Osteoblast (primary cell): Measurements from ENCODE around the gene AARSD1. TPM values are rescaled to one million over a fixed set of nuclear protein-coding genes. Genes with fewer than 3 reads are reported as not detected.
A peak's percentile ranks its signal among the peaks of the same experiment; 100 is the strongest.

Source experiments
- DNase-seq: peaks from one replicate; pipeline ENCODE4 v3.0.0; 2011; ENCODE audit warnings: low spot score, mixed read lengths; ENCODE audit not compliant: insufficient read length; ENCODE audit errors: missing footprints
- H2AFZ ChIP-seq: 2 replicates; pipeline ENCODE4 v1.6.0; 2011; ENCODE audit warnings: mild to moderate bottlenecking, low read length
- H3K27ac ChIP-seq: 2 replicates; pipeline ENCODE4 v1.5.1; 2011; ENCODE audit warnings: mild to moderate bottlenecking, low read depth, low read length, moderate library complexity
- H3K27me3 ChIP-seq: 2 replicates; pipeline ENCODE4 v1.6.0; 2012; ENCODE audit warnings: mild to moderate bottlenecking, control low read depth, inconsistent platforms, low read length, moderate library complexity; ENCODE audit not compliant: insufficient read depth
- H3K36me3 ChIP-seq: 2 replicates; pipeline ENCODE4 v1.5.1; 2011; ENCODE audit warnings: mild to moderate bottlenecking, low read length, control low read depth, moderate library complexity; ENCODE audit not compliant: insufficient read depth
- H3K4me1 ChIP-seq: 2 replicates; pipeline ENCODE4 v1.5.1; 2011; ENCODE audit warnings: mild to moderate bottlenecking, low read length, control low read depth, moderate library complexity; ENCODE audit not compliant: insufficient read depth
- H3K4me2 ChIP-seq: 2 replicates; pipeline ENCODE4 v1.6.0; 2011; ENCODE audit warnings: mild to moderate bottlenecking, low read length; ENCODE audit not compliant: insufficient read depth
- H3K4me3 ChIP-seq: fragments of 200-600 bp; sonication (generic); 3 replicates; pipeline ENCODE4 v1.5.1; 2012; ENCODE audit warnings: mild to moderate bottlenecking, low read length, inconsistent platforms; ENCODE audit not compliant: insufficient read depth
- H3K79me2 ChIP-seq: 2 replicates; pipeline ENCODE4 v1.6.0; 2012; ENCODE audit warnings: mild to moderate bottlenecking, low read length, control low read depth, inconsistent platforms; ENCODE audit not compliant: insufficient read depth
- H3K9me3 ChIP-seq: 2 replicates; pipeline ENCODE4 v1.5.1; 2011; ENCODE audit warnings: low read depth, low read length, control low read depth
- H4K20me1 ChIP-seq: 2 replicates; pipeline ENCODE4 v1.6.0; 2012; ENCODE audit warnings: mild to moderate bottlenecking, low read length, control low read depth; ENCODE audit not compliant: insufficient read depth
- total RNA-seq: library from RNA; depleted of rRNA; stranded (reverse); fragments of >200 nt; gene quantifications from 2 replicates; pipeline ENCODE4 v1.2.3, GENCODE V29; 2012
- TF ChIP-seq, protein P1 (sequence below): IDR thresholded peaks from 2 replicates; pipeline ENCODE4 v1.5.1; 2011; ENCODE audit warnings: mild to moderate bottlenecking, low read depth, low read length, moderate library complexity; ENCODE audit errors: extremely low read depth

The AARSD1 gene, protein sequence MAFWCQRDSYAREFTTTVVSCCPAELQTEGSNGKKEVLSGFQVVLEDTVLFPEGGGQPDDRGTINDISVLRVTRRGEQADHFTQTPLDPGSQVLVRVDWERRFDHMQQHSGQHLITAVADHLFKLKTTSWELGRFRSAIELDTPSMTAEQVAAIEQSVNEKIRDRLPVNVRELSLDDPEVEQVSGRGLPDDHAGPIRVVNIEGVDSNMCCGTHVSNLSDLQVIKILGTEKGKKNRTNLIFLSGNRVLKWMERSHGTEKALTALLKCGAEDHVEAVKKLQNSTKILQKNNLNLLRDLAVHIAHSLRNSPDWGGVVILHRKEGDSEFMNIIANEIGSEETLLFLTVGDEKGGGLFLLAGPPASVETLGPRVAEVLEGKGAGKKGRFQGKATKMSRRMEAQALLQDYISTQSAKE
- 14.1 and 16.2 TPM in 2 replicates for total RNA-seq

DNA sequence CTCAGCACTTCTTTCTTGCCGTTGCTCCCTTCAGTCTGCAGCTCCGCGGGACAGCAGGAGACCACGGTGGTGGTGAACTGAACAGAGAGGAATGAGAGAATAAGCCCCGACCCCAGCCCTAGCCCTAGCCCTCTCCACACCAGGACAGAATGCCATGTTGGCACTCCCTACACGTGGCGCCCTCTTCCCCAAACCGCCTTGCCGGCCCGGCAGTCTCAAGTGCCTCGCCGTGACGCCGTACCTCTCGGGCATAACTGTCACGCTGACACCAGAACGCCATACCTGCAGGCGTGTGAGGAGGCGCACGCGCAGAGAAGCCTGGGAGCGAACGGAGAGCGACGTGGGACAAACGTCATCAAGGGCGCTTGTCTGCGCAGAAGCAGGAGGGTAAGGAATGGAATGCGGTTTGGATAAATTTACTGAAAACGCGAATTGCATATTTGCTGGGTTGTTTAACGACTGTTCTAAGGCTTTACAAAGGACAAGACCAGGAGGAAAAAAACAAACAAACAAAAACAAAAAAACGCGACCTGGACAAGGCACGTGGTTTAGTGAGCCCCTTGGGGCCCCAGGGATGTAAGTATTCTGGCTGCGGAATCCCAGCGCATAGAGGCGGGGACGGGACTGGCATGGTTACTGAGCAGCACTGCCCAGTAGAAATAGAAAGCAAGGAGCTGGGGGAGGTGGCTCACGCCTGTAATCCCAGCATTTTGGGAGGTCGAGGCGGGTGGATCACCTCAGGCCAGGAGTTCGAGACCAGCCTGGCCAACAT is at the start of gene AARSD1:
TSS of gene AARSD1 (minus strand) at position 294 of the 772 bp plus-strand sequence. CDS start at position 280, 14 bp downstream.
- Histone ChIP-seq H3K27me3 (no peaks in the 10 kb centered on the region), H3K4me1 (peaks cover 6% of the 10 kb centered on the region), H3K9me3 (no peaks in the 10 kb centered on the region), H3K27ac (peak within 1 kb of the TSS; percentile 77), H2AFZ (peak within 1 kb of the TSS; percentile 84), H4K20me1 (no peaks in the 10 kb centered on the region), H3K4me3 (peak within 1 kb of the TSS; percentile 77), H3K36me3 (peaks cover 28% of the 10 kb centered on the region), H3K79me2 (peaks cover 23% of the 10 kb centered on the region), H3K4me2 (peak within 1 kb of the TSS; percentile 86)
- TF ChIP-seq, protein P1, sequence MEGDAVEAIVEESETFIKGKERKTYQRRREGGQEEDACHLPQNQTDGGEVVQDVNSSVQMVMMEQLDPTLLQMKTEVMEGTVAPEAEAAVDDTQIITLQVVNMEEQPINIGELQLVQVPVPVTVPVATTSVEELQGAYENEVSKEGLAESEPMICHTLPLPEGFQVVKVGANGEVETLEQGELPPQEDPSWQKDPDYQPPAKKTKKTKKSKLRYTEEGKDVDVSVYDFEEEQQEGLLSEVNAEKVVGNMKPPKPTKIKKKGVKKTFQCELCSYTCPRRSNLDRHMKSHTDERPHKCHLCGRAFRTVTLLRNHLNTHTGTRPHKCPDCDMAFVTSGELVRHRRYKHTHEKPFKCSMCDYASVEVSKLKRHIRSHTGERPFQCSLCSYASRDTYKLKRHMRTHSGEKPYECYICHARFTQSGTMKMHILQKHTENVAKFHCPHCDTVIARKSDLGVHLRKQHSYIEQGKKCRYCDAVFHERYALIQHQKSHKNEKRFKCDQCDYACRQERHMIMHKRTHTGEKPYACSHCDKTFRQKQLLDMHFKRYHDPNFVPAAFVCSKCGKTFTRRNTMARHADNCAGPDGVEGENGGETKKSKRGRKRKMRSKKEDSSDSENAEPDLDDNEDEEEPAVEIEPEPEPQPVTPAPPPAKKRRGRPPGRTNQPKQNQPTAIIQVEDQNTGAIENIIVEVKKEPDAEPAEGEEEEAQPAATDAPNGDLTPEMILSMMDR: no peak
- DNase-seq: peak; percentile 93

DNA sequence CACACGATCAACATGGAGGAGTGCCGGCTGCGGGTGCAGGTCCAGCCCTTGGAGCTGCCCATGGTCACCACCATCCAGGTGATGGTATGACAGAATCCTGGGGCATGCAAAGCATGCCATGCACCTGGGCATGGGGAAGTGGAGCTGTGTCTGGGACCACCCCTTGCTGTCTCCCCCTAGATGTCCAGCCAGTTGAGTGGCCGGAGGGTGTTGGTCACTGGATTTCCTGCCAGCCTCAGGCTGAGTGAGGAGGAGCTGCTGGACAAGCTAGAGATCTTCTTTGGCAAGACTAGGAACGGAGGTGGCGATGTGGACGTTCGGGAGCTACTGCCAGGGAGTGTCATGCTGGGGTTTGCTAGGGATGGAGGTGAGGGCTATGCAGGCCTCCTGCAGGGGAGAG is 49.0 kb upstream of the AARSD1 start:
- peaks cover 10% of the 10 kb centered on the region for H4K20me1 ChIP-seq
- H3K27ac ChIP-seq: no peak overlapping the region
- H3K4me1 ChIP-seq: peaks cover 3% of the 10 kb centered on the region
- no peak overlapping the region for H3K4me2 ChIP-seq
- H3K79me2 ChIP-seq: peaks cover 26% of the 10 kb centered on the region
- H3K36me3 ChIP-seq: peaks cover 35% of the 10 kb centered on the region
- no peaks in the 10 kb centered on the region for H3K9me3 ChIP-seq
- H3K27me3 ChIP-seq: no peaks in the 10 kb centered on the region
- TF ChIP-seq, protein P1: no peak
- no peak overlapping the region for H3K4me3 ChIP-seq
- no peak for DNase-seq
- no peak overlapping the region for H2AFZ ChIP-seq

DNA sequence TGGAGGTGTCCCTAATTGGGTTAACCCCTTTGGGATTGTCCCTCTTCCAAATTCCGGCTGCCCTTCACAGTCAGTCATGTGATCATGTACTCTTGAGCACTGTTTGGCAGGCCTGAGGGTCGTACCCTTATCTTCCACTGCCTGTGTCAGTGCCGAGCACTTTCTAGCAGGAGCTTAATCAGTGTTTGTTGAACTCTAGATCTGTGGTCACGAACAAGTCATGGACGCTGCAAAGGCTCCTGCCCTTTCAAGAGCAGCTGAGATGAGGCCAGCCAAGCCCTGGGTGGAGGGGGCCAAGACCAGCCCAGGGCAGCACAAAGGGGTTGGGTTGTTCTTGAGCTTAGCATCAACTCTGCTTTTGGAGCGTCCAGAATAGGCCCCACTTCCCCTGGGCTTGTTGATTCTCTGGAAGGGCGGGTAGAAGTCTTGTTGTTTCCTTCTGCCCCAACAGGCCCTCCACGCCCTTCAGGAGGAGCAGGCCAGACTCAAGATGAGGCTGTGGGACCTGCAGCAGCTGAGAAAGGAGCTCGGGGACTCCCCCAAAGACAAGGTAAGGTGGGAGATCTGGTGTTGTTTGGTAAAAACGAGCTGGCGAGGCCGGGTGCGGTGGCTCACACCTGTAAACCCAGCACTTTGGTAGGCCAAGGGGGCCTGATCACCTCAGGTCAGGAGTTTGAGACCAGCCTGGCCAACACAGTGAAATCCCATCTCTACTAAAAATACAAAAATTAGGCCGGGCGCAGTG is 47.6 kb upstream of the AARSD1 start:
- Histone ChIP-seq H3K4me2 (no peak overlapping the region), H3K4me3 (no peak overlapping the region), H4K20me1 (peaks cover 5% of the 10 kb centered on the region), H2AFZ (no peak overlapping the region), H3K27ac (no peak overlapping the region), H3K9me3 (no peaks in the 10 kb centered on the region), H3K4me1 (peaks cover 3% of the 10 kb centered on the region), H3K79me2 (peaks cover 20% of the 10 kb centered on the region), H3K36me3 (peaks cover 26% of the 10 kb centered on the region), H3K27me3 (no peaks in the 10 kb centered on the region)
- peak; percentile 31 for DNase-seq
- TF ChIP-seq, protein P1: no peak
